Esophagus muscularis mucosa (tissue), 4 donors: ENCODE results near the gene MCM9.

Experiments used
- CTCF ChIP-seq, 3 experiments: fragments of 200-600 bp in 2 of 3; fragments of 450-650 bp in 1 of 3; sonication (generic) in 2 of 3; IDR thresholded peaks; one replicate each; pipeline ENCODE4 v1.5.1; 2017 to 2019; ENCODE audit warnings: antibody characterized with exemption in 3 of 3, mild to moderate bottlenecking in 2 of 3, moderate library complexity in 1 of 3
- EP300 ChIP-seq: sonication (generic); formaldehyde crosslinking; IDR thresholded peaks from one replicate; pipeline ENCODE4 v1.6.1; 2017; ENCODE audit warnings: antibody characterized with exemption
- POLR2A ChIP-seq: fragments of 450-650 bp; IDR thresholded peaks from one replicate; pipeline ENCODE4 v1.6.1; 2017; ENCODE audit warnings: antibody characterized with exemption, moderate library complexity, mild to moderate bottlenecking, low read depth

- TF ChIP-seq CTCF (IDR thresholded peaks at IDR 0.05): no peak
- TF ChIP-seq EP300: no peak
- TF ChIP-seq POLR2A: no peak
These were observed 1.2 kb upstream of the MCM9 start for GRCh38 chr6:118935978-118936703.
